ENCODE measurements around the gene CAPN12. TPM values are rescaled to one million over a fixed set of nuclear protein-coding genes. Genes with fewer than 3 reads are reported as not detected.
A peak's percentile ranks its signal among the peaks of the same experiment; 100 is the strongest.

CAPN12 gene
- total RNA-seq, 1 donor from 2014 or later = 6.6 TPM

GRCh38 chr19:38707512-38708114 is 36.7 kb downstream of the CAPN12 start:
- FAIRE-seq (no peak), DNase-seq (ENCODE audit: low read depth) (no peak)
- no peaks in the 10 kb centered on the region for H3K27me3 ChIP-seq (ENCODE audit: control insufficient read depth, insufficient read depth, low read length)
- H3K4me3 ChIP-seq (ENCODE audit: low read depth, low read length) = no peak overlapping the region
- TF ChIP-seq, protein P1, sequence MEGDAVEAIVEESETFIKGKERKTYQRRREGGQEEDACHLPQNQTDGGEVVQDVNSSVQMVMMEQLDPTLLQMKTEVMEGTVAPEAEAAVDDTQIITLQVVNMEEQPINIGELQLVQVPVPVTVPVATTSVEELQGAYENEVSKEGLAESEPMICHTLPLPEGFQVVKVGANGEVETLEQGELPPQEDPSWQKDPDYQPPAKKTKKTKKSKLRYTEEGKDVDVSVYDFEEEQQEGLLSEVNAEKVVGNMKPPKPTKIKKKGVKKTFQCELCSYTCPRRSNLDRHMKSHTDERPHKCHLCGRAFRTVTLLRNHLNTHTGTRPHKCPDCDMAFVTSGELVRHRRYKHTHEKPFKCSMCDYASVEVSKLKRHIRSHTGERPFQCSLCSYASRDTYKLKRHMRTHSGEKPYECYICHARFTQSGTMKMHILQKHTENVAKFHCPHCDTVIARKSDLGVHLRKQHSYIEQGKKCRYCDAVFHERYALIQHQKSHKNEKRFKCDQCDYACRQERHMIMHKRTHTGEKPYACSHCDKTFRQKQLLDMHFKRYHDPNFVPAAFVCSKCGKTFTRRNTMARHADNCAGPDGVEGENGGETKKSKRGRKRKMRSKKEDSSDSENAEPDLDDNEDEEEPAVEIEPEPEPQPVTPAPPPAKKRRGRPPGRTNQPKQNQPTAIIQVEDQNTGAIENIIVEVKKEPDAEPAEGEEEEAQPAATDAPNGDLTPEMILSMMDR (IDR thresholded peaks at IDR 0.05; ENCODE audit: insufficient read depth, low read length, severe bottlenecking) = no peak
- peaks cover 85% of the 10 kb centered on the region for H3K36me3 ChIP-seq (ENCODE audit: control insufficient read depth, insufficient read depth, low read length)

DNA sequence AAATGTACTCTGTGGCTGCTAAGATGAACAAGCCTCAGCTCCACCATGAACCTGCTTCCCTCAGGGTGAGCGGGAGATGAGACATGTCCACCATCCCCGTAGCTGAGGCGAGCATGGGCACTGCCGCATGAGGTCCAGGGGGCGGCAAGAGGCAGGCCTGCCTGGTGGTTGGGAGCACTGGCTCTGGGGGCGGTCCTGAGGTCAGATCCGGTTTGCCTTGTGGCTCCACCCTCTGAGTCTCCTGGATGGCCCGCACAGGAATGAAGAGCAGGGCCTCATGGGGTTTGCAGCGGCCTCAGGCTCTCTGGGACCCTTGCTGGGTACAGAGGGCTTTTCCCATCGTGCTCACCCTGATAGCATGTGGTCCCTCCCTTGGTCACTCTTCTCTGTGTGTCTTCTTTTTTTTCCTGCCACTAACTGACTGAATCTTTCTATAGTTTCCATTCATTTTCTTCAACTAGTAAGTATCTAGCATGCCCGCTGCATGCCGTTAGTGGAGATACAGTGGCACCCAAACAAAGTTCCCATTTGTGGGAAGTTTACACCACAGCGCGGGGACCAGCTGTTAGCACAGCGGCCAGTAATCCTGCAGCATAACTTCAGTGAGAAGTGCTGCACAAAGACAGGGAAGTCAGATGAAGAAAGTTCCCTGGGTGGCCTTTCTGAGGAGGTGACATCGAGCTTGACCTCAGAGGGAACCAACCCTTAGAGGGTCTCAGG is 37.3 kb downstream of the CAPN12 start:
- Histone ChIP-seq H3K36me3 (ENCODE audit: control insufficient read depth, insufficient read depth, low read length) (peaks cover 85% of the 10 kb centered on the region), H3K4me3 (ENCODE audit: low read depth, low read length) (no peak overlapping the region), H3K27me3 (ENCODE audit: control insufficient read depth, insufficient read depth, low read length) (no peaks in the 10 kb centered on the region)
- DNase-seq (ENCODE audit: low read depth) = no peak
- TF ChIP-seq, protein P1 (IDR thresholded peaks at IDR 0.05; ENCODE audit: insufficient read depth, low read length, severe bottlenecking) = no peak
- FAIRE-seq = peak; percentile 73

DNA sequence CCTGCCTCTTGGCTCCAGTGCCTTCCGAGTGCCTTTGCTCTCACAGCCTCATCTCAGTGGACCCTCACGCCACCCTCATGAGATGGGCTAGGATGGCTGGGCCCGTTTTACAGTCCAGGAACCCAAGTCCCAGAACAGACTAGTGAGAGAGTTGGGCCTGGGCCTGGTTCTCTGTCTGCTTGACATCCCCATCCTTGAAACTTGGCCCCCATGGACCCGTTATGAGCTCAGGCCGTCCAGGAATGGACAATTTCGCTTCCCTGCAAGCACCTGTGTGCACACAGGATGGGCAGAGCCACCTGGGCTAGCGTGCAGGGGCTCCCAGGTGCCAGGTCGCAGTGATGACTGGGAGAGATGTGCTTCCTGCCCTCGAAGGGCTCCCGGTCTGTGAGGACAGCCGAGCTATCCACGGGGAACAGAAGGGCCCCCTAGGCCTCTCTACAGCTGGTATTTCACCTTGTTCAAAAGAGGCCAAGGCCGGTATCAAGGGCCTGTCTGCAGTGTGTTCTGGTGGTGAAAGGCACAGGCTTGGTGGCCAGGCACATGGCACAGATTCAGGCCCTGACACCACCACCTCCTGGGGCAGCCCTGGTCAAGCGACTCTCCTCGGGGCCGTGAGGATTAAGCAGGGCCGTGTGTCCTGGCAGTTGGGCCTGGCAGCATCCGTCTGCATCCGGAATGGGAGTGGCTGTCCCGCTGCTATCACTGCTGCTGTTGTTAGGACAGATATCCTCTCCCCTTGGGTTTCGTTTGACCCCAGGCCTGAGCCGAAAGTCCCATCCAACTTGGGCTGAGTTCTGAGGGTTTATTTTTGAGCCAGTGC is 38.9 kb downstream of the CAPN12 start:
- H3K4me3 ChIP-seq (ENCODE audit: low read depth, low read length) = no peak overlapping the region
- DNase-seq (ENCODE audit: low read depth) (no peak), FAIRE-seq (no peak)
- H3K27me3 ChIP-seq (ENCODE audit: control insufficient read depth, insufficient read depth, low read length) = no peaks in the 10 kb centered on the region
- TF ChIP-seq, protein P1 (IDR thresholded peaks at IDR 0.05; ENCODE audit: insufficient read depth, low read length, severe bottlenecking) = no peak
- H3K36me3 ChIP-seq (ENCODE audit: control insufficient read depth, insufficient read depth, low read length) = peaks cover 87% of the 10 kb centered on the region

- no peaks in the 10 kb centered on the region for H3K27me3 ChIP-seq (ENCODE audit: control insufficient read depth, insufficient read depth, low read length)
- peaks cover 88% of the 10 kb centered on the region for H3K36me3 ChIP-seq (ENCODE audit: control insufficient read depth, insufficient read depth, low read length)
- TF ChIP-seq, protein P1 (IDR thresholded peaks at IDR 0.05; ENCODE audit: insufficient read depth, low read length, severe bottlenecking) = no peak
- DNase-seq (ENCODE audit: low read depth) (no peak), FAIRE-seq (peak; percentile 68)
- H3K4me3 ChIP-seq (ENCODE audit: low read depth, low read length) = no peak overlapping the region
Observed at GRCh38 chr19:38704488-38705026, 39.7 kb downstream of the CAPN12 start.

DNA sequence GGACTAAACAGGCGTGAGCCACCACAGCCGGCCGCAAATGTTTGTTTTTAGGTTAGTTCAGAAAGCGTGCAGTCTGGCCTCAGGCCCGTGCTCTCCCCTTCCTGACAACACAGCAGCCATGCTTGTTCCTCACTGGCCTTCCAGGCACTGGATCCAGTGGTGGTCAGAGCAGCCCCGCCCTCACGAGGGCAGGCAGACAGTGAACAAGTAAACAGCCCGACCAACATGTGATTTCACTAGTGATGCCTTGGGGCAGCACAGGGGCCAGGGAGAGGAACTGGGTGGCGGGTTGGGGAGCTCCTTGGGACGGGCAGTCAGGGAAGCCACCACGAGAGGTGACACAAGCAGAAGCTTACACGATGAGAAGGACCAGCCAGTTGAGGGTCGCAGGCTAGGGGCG is 40.8 kb downstream of the CAPN12 start:
- Histone ChIP-seq H3K36me3 (ENCODE audit: control insufficient read depth, insufficient read depth, low read length) (peaks cover 80% of the 10 kb centered on the region), H3K4me3 (ENCODE audit: low read depth, low read length) (no peak overlapping the region), H3K27me3 (ENCODE audit: control insufficient read depth, insufficient read depth, low read length) (no peaks in the 10 kb centered on the region)
- TF ChIP-seq, protein P1 (IDR thresholded peaks at IDR 0.05; ENCODE audit: insufficient read depth, low read length, severe bottlenecking) = no peak
- DNase-seq (ENCODE audit: low read depth) = no peak
- no peak for FAIRE-seq

Data from bronchial epithelial cell (primary cell).